Measurements from ENCODE around the gene BATF. TPM values are rescaled to one million over a fixed set of nuclear protein-coding genes. Genes with fewer than 3 reads are reported as not detected.

Gene BATF
- total RNA-seq, 2 experiments from 2014 or later: 0.98 to 1.5 TPM

DNA sequence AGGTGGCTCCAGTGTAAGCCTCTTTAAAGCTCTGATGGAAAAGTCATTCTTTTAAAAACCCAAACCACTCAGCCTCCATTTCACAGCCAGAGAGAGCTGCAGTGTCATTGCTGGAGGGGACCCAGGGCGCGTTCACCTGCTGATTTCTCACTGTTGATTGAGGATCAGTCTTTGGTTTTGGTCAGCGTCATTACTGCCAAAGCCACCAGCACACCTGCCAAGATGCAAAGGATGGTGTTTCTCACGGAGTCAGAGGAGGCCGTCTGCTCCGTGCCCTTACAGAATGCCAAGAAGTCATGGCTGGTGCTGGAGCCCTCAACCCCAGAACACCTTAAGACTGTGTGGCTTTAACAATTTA, 32.8 kb upstream of the BATF start:
- Histone ChIP-seq H3K4me2 (ENCODE audit: low read length) (no peak overlapping the region), H3K4me3 (ENCODE audit: low read depth, low read length, poor library complexity, severe bottlenecking) (no peak overlapping the region), H3K4me1 (ENCODE audit: insufficient read depth, low read length, poor library complexity, severe bottlenecking) (peaks cover 49% of the 10 kb centered on the region), H2AFZ (ENCODE audit: low read length) (no peak overlapping the region), H3K36me3 (ENCODE audit: insufficient read depth, low read length) (peaks cover 8% of the 10 kb centered on the region; the same call in 1 of the 2 replicates), H3K9me3 (ENCODE audit: low read length) (0 out of 2 replicates have a peak, but pooled peaks cover 9% of the 10 kb centered on the region), H3K79me2 (ENCODE audit: insufficient read depth, low read depth, low read length) (no peaks in the 10 kb centered on the region), H4K20me1 (ENCODE audit: insufficient read depth, low read length) (no peaks in the 10 kb centered on the region), H3K27ac (ENCODE audit: low read depth, low read length, poor library complexity, severe bottlenecking) (no peak overlapping the region), H3K9me2 (ENCODE audit: insufficient read depth, low read length) (no peaks in the 10 kb centered on the region)
- POLR2A ChIA-PET: interaction anchor here (1.0 to 2.0 kb wide), 2 partner anchors 10 to 181 kb away, joined by 4 read pairs; no protein-coding TSS in a partner anchor
- BruUV-seq (replicated peaks): no TSS peak
- DNase-seq (ENCODE audit: low spot score): no peak
- CTCF ChIA-PET (ENCODE audit: unreplicated experiment): interaction anchor here (1.1 to 1.2 kb wide), 4 partner anchors 24 to 182 kb away, joined by 3 to 5 read pairs (median 4); no protein-coding TSS in a partner anchor
- intact Hi-C loops (cut with micrococcal nuclease; ENCODE audit: unreplicated experiment): loop anchor here (1.0 to 2.0 kb wide), 3 partner anchors 71 to 363 kb away; partner anchors contain the start of gene NEK9
- TF ChIP-seq CTCF (conservative IDR thresholded peaks at IDR 0.05; ENCODE audit: low read length) (no peak), EZH2phosphoT487 (IDR thresholded peaks at IDR 0.05; ENCODE audit: borderline replicate concordance, low read depth, low read length) (no peak)

GRCh38 chr14:75491376-75491978, 30.8 kb upstream of the BATF start:
- Histone ChIP-seq H3K36me3 (ENCODE audit: insufficient read depth, low read length) (no peaks in the 10 kb centered on the region), H3K27ac (ENCODE audit: low read depth, low read length, poor library complexity, severe bottlenecking) (no peak overlapping the region), H2AFZ (ENCODE audit: low read length) (no peak overlapping the region), H3K9me3 (ENCODE audit: low read length) (no peaks in the 10 kb centered on the region), H3K4me1 (ENCODE audit: insufficient read depth, low read length, poor library complexity, severe bottlenecking) (peaks cover 33% of the 10 kb centered on the region), H3K79me2 (ENCODE audit: insufficient read depth, low read depth, low read length) (no peaks in the 10 kb centered on the region), H4K20me1 (ENCODE audit: insufficient read depth, low read length) (no peaks in the 10 kb centered on the region), H3K4me2 (ENCODE audit: low read length) (no peak overlapping the region), H3K4me3 (ENCODE audit: low read depth, low read length, poor library complexity, severe bottlenecking) (no peak overlapping the region), H3K9me2 (ENCODE audit: insufficient read depth, low read length) (no peaks in the 10 kb centered on the region)
- TF ChIP-seq EZH2phosphoT487 (IDR thresholded peaks at IDR 0.05; ENCODE audit: borderline replicate concordance, low read depth, low read length) (no peak), CTCF (conservative IDR thresholded peaks at IDR 0.05; ENCODE audit: low read length) (no peak)
- intact Hi-C loops (cut with micrococcal nuclease; ENCODE audit: unreplicated experiment): no loop called here
- no peak for DNase-seq (ENCODE audit: low spot score)
- ChIA-PET POLR2A (interaction anchor here (0.9 kb wide), 1 partner anchor 183 kb away, joined by 6 read pairs; no protein-coding TSS in a partner anchor), CTCF (ENCODE audit: unreplicated experiment) (interaction anchor here (0.8 kb wide), 1 partner anchor 51 kb away, joined by 3 read pairs; no protein-coding TSS in a partner anchor)
- BruUV-seq (replicated peaks): no TSS peak
